Epithelial cell of proximal tubule (primary cell): ENCODE measurements around the gene ALG11. TPM values are rescaled to one million over a fixed set of nuclear protein-coding genes. Genes with fewer than 3 reads are reported as not detected.
"Not testable (repeated sequence)": the region's sequence is repeated elsewhere in the genome, so short reads cannot be mapped to it uniquely, and the experiment has no call there.

Experiments
- DNase-seq: peaks from one replicate; pipeline ENCODE4 v3.0.0-alpha.2; 2011; ENCODE audit warnings: low read depth
- H3K4me3 ChIP-seq: 2 replicates; pipeline ENCODE4 v1.5.1; 2011; ENCODE audit warnings: low read depth, mild to moderate bottlenecking, low read length
- total RNA-seq: library from RNA; depleted of rRNA; stranded (reverse); fragments of >200 nt; gene quantifications from 2 replicates; pipeline ENCODE4 v1.2.3, GENCODE V29; 2015
- TF ChIP-seq, protein P1 (sequence below): conservative IDR thresholded peaks from 2 replicates; pipeline ENCODE4 v1.5.1; 2012; ENCODE audit warnings: low read depth, mild to moderate bottlenecking, low read length

ALG11 gene
- total RNA-seq, 1 donor from 2014 or later, result 15.3 TPM

DNA sequence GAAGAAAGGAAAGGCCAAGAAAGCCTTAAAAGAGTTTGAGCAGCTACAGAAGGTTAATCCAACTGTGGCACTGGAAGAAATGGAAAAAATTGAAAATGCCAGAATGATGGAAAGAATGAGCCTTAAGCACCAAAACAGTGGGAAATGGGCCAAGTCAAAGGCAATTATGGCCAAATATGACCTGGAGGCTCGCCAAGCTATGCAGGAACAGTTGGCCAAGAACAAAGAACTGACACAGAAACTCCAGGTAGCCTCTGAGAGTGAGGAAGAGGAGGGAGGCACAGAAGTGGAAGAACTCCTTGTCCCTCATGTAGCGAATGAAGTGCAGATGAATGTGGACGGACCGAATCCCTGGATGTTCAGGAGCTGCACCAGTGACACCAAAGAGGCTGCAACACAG, 17.4 kb downstream of the ALG11 start:
- no peak overlapping the region for H3K4me3 ChIP-seq
- DNase-seq, result no peak
- TF ChIP-seq, protein P1, sequence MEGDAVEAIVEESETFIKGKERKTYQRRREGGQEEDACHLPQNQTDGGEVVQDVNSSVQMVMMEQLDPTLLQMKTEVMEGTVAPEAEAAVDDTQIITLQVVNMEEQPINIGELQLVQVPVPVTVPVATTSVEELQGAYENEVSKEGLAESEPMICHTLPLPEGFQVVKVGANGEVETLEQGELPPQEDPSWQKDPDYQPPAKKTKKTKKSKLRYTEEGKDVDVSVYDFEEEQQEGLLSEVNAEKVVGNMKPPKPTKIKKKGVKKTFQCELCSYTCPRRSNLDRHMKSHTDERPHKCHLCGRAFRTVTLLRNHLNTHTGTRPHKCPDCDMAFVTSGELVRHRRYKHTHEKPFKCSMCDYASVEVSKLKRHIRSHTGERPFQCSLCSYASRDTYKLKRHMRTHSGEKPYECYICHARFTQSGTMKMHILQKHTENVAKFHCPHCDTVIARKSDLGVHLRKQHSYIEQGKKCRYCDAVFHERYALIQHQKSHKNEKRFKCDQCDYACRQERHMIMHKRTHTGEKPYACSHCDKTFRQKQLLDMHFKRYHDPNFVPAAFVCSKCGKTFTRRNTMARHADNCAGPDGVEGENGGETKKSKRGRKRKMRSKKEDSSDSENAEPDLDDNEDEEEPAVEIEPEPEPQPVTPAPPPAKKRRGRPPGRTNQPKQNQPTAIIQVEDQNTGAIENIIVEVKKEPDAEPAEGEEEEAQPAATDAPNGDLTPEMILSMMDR, result no peak

DNA sequence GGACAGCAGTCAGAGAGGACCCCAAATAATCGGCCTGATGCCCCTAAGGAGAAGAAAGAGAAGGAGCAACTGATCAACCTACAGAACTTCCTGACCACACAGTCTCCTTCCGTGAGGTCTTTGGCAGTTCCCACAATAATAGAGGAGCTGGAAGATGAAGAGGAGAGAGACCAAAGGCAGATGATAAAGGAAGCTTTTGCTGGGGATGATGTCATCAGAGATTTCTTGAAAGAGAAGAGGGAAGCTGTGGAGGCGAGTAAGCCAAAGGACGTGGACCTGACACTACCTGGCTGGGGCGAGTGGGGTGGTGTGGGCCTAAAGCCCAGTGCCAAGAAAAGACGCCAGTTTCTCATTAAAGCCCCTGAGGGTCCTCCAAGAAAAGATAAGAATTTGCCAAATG, 18.2 kb downstream of the ALG11 start:
- DNase-seq, H3K4me3 ChIP-seq: not testable (repeated sequence)

- no peak overlapping the region for H3K4me3 ChIP-seq
- DNase-seq, result no peak
- TF ChIP-seq, protein P1, result no peak
These were observed 20.8 kb downstream of the ALG11 start for GRCh38 chr13:52033039-52033438.

- H3K4me3 ChIP-seq, result no peak overlapping the region
- TF ChIP-seq, protein P1, result no peak
- DNase-seq, result no peak
These were observed 22.5 kb downstream of the ALG11 start for GRCh38 chr13:52034616-52035226.

DNA sequence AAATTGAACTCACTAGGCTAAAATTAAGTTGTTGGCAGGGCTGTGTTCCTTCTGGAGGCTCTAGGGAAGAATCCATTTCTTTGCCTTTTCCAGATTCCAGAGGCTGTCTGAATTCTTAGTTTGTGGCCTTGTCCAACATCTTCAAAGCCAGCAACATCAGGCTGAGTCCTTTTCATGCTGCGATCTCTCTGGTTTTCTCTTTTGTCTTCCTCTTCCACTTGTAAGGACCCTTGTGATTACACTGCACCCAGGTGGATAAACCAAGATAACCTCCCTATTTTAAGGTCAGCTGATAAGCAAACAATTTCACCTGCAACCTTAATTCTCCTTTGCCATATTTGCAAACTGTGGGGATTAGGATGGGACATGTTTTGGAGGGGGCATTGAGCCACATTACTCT, 23.8 kb downstream of the ALG11 start:
- H3K4me3 ChIP-seq, result no peak overlapping the region
- DNase-seq, result no peak
- TF ChIP-seq, protein P1, result no peak

GRCh38 chr13:52043675-52044074, 31.5 kb downstream of the ALG11 start:
- TF ChIP-seq, protein P1, result no peak

GRCh38 chr13:52047463-52047862, 35.3 kb downstream of the ALG11 start:
- TF ChIP-seq, protein P1, result no peak
- no peak overlapping the region for H3K4me3 ChIP-seq
- DNase-seq, result no peak

More at GRCh38 chr13:52043675-52044074, 31.5 kb downstream of the ALG11 start:
- no peak for DNase-seq
- H3K4me3 ChIP-seq, result no peak overlapping the region
